NCI-H2196 (cell line): Measurements from ENCODE around the gene ELMOD1.
"Not testable (repeated sequence)": the region's sequence is repeated elsewhere in the genome, so short reads cannot be mapped to it uniquely, and the experiment has no call there.

ENCODE experiments used
- DNase-seq: peaks from one replicate; lab custom pipeline; 2025; ENCODE audit not compliant: unreplicated experiment; lab: John Stamatoyannopoulos, UW

ELMOD1 gene

GRCh38 chr11:107590460-107591377, at the start of gene ELMOD1:
Gene ELMOD1, plus strand, starts transcription at chr11:107591147. Its CDS starts 27,043 bp downstream, at chr11:107618190.
- DNase-seq: peak; percentile 10

GRCh38 chr11:107545101-107545514, 45.8 kb upstream of the ELMOD1 start:
- DNase-seq: no peak

- no peak for DNase-seq
Observed at GRCh38 chr11:107547961-107548360, 43.0 kb upstream of the ELMOD1 start.

GRCh38 chr11:107549253-107549953, 41.5 kb upstream of the ELMOD1 start:
- DNase-seq: peak; percentile 62

- no peak for DNase-seq
Observed at GRCh38 chr11:107549954-107550285, 41.0 kb upstream of the ELMOD1 start.

- DNase-seq: no peak
Observed at GRCh38 chr11:107550304-107550703, 40.6 kb upstream of the ELMOD1 start.

- no peak for DNase-seq
Observed at GRCh38 chr11:107561688-107562087, 29.3 kb upstream of the ELMOD1 start.

- DNase-seq: no peak
Observed at GRCh38 chr11:107562647-107563208, 28.2 kb upstream of the ELMOD1 start.

- peak; percentile 46 for DNase-seq
Observed at GRCh38 chr11:107563702-107564101, 27.2 kb upstream of the ELMOD1 start.

- no peak for DNase-seq
Observed at GRCh38 chr11:107564877-107565218, 26.1 kb upstream of the ELMOD1 start.

GRCh38 chr11:107565219-107565937, 25.6 kb upstream of the ELMOD1 start, which contains the start of gene ALKBH8:
Gene ALKBH8, minus strand, starts transcription at chr11:107565735. Its CDS starts 4,842 bp downstream, at chr11:107560893.
- DNase-seq: peak; percentile 71

- not testable (repeated sequence) for DNase-seq
Observed at GRCh38 chr11:107565955-107566501, 24.9 kb upstream of the ELMOD1 start.

GRCh38 chr11:107566569-107566968, 24.4 kb upstream of the ELMOD1 start:
- no peak for DNase-seq

- no peak for DNase-seq
Observed at GRCh38 chr11:107567739-107568335, 23.1 kb upstream of the ELMOD1 start.

- no peak for DNase-seq
Observed at GRCh38 chr11:107570015-107570414, 20.9 kb upstream of the ELMOD1 start.

- DNase-seq: no peak
Observed at GRCh38 chr11:107573438-107573837, 17.5 kb upstream of the ELMOD1 start.

- peak; percentile 34 for DNase-seq
Observed at GRCh38 chr11:107576497-107577345, 14.2 kb upstream of the ELMOD1 start.

- DNase-seq: no peak
Observed at GRCh38 chr11:107577346-107577711, 13.6 kb upstream of the ELMOD1 start.

- DNase-seq: not testable (repeated sequence)
Observed at GRCh38 chr11:107579169-107579568, 11.8 kb upstream of the ELMOD1 start.

- no peak for DNase-seq
Observed at GRCh38 chr11:107581147-107581546, 9.8 kb upstream of the ELMOD1 start.
